HepG2 (cell line): Measurements from ENCODE around the gene ERICH6. TPM values are rescaled to one million over a fixed set of nuclear protein-coding genes. Genes with fewer than 3 reads are reported as not detected.

Source experiments
- BHLHE40 ChIP-seq: IDR thresholded peaks from 2 replicates; pipeline ENCODE4 v1.6.1; 2011; ENCODE audit warnings: low read length, improper control_type of control experiment
- GABPB1 ChIP-seq: IDR thresholded peaks from 2 replicates; pipeline ENCODE4 v1.6.1; 2016; ENCODE audit warnings: mild to moderate bottlenecking, missing genetic modification reagents, moderate library complexity, missing compliant biosample characterization
- GATAD1 ChIP-seq: IDR thresholded peaks from 2 replicates; pipeline ENCODE4 v1.6.1; 2016; ENCODE audit warnings: missing genetic modification reagents, missing compliant biosample characterization
- HNRNPL ChIP-seq: fragments of 200-400 bp; formaldehyde crosslinking; IDR thresholded peaks from 2 replicates; pipeline ENCODE4 v1.6.1; 2017; ENCODE audit warnings: mild to moderate bottlenecking, low read depth, low read length
- JUND ChIP-seq: sonication (generic); formaldehyde crosslinking; IDR thresholded peaks from 2 replicates; pipeline ENCODE4 v1.8.0; 2022; ENCODE audit warnings: mild to moderate bottlenecking, missing genetic modification reagents
- KAT8 ChIP-seq: IDR thresholded peaks from 2 replicates; pipeline ENCODE4 v1.6.1; 2016; ENCODE audit warnings: missing genetic modification reagents, missing compliant biosample characterization
- NONO ChIP-seq, 2 experiments: fragments of 450-650 bp in 1 of 2; sonication (generic) in 1 of 2; formaldehyde crosslinking in 1 of 2; IDR thresholded peaks in 1 of 2; conservative IDR thresholded peaks in 1 of 2; 2 replicates each; pipeline versions ENCODE4 v1.6.1 to v1.8.0; 2017 to 2022; ENCODE audit warnings: mild to moderate bottlenecking in 1 of 2, missing genetic modification reagents in 1 of 2, moderate library complexity in 1 of 2
- PCBP2 ChIP-seq: fragments of 200-400 bp; formaldehyde crosslinking; optimal IDR thresholded peaks from 2 replicates; pipeline ENCODE3; 2018; ENCODE audit warnings: low read length, low read depth; ENCODE audit not compliant: poor library complexity, severe bottlenecking
- ZNF225 ChIP-seq: sonication (generic); formaldehyde crosslinking; IDR thresholded peaks from 2 replicates; pipeline ENCODE4 v1.4.0; 2020; ENCODE audit warnings: mild to moderate bottlenecking, missing genetic modification reagents
- ZNF260 ChIP-seq: sonication (generic); formaldehyde crosslinking; IDR thresholded peaks from 2 replicates; pipeline ENCODE4 v1.4.0; 2020; ENCODE audit warnings: missing genetic modification reagents, low read depth, mild to moderate bottlenecking, borderline replicate concordance
- ZNF343 ChIP-seq: sonication (generic); formaldehyde crosslinking; IDR thresholded peaks from 2 replicates; pipeline ENCODE4 v1.4.0; 2020; ENCODE audit warnings: mild to moderate bottlenecking, missing genetic modification reagents
- ZNF891 ChIP-seq: sonication (generic); formaldehyde crosslinking; IDR thresholded peaks from 2 replicates; pipeline ENCODE4 v1.5.0; 2020; ENCODE audit warnings: mild to moderate bottlenecking, missing genetic modification reagents
- ZSCAN21 ChIP-seq: sonication (generic); formaldehyde crosslinking; IDR thresholded peaks from 2 replicates; pipeline ENCODE4 v1.8.0; 2022; ENCODE audit warnings: mild to moderate bottlenecking, missing genetic modification reagents, moderate library complexity, borderline replicate concordance
- polyA plus RNA-seq, 8 experiments: library from polyadenylated mRNA; depleted of rRNA in 3 of 8; stranded (reverse) in 7 of 8; unstranded in 1 of 8; fragments of >200 nt; fragmentation: Illumina TruSeq in 4 of 8; extraction: Trizol in 4 of 8; gene quantifications; 2 replicates each; pipeline versions ENCODE4 v1.2.1 to v1.2.3, GENCODE V29; 2011 to 2016; ENCODE audit warnings: low read depth in 4 of 8, missing spikeins in 1 of 8, mixed read lengths in 1 of 8; ENCODE audit not compliant: insufficient read depth in 1 of 8
- total RNA-seq, 5 experiments: library from RNA; depleted of rRNA; stranded (reverse); fragments of >200 nt; fragmentation: Illumina TruSeq; extraction: Trizol; gene quantifications; 2 replicates each; pipeline ENCODE4 v1.2.3, GENCODE V29; 2016; ENCODE audit warnings: low read depth in 1 of 5
- TF ChIP-seq, protein P1 (sequence below): sonication (generic); formaldehyde crosslinking; IDR thresholded peaks from 2 replicates; pipeline ENCODE4 v1.8.0; 2022; ENCODE audit warnings: mild to moderate bottlenecking, missing genetic modification reagents; ENCODE audit not compliant: insufficient replicate concordance
- TF ChIP-seq, protein P2 (sequence below): sonication (generic); formaldehyde crosslinking; IDR thresholded peaks from 2 replicates; pipeline ENCODE4 v1.4.0; 2020; ENCODE audit warnings: missing genetic modification reagents, borderline replicate concordance
- TF ChIP-seq, protein P3 (sequence below): sonication (generic); formaldehyde crosslinking; IDR thresholded peaks from 2 replicates; pipeline ENCODE4 v1.4.0; 2020; ENCODE audit warnings: missing genetic modification reagents
- TF ChIP-seq, protein P4 (sequence below): IDR thresholded peaks from 2 replicates; pipeline ENCODE4 v1.6.1; 2012; ENCODE audit warnings: inconsistent platforms
- TF ChIP-seq, protein P5 (sequence below): sonication (generic); formaldehyde crosslinking; IDR thresholded peaks from 2 replicates; pipeline ENCODE4 v1.8.0; 2022; ENCODE audit warnings: mild to moderate bottlenecking, missing genetic modification reagents, moderate library complexity

Gene ERICH6
- total and polyA plus RNA-seq, 2 of the 13 experiments (the other 11 are each of a cell fraction or from before 2014, with no cell fraction given): 0.03 TPM; not detected in 1

DNA sequence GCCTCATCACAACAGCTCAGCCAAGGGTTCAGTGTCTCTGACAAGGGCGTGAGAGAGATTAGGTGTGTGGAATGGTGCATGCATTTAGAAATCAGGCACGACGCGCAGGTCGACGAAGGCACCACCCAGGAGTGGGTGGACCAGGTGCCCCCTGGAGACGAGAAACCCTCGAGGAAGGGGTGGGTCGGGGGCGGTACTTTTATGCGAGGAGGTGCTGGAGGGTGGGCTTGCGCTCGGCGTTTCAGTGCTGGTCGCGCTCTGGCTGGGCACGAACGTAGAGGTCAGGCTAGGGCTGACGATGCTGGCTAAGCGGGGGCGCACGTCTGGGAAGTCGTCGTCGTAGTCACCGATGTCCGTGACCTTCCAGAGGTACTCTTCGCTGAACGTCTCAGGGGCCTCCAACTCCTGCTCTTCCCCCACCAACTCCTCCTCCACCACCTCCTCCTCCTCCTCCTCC, 393 bp downstream of the ERICH6 start (continued):
- TF ChIP-seq, protein P1, sequence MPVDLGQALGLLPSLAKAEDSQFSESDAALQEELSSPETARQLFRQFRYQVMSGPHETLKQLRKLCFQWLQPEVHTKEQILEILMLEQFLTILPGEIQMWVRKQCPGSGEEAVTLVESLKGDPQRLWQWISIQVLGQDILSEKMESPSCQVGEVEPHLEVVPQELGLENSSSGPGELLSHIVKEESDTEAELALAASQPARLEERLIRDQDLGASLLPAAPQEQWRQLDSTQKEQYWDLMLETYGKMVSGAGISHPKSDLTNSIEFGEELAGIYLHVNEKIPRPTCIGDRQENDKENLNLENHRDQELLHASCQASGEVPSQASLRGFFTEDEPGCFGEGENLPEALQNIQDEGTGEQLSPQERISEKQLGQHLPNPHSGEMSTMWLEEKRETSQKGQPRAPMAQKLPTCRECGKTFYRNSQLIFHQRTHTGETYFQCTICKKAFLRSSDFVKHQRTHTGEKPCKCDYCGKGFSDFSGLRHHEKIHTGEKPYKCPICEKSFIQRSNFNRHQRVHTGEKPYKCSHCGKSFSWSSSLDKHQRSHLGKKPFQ (CRISPR knock-in tag): peak; percentile 41
- TF ChIP-seq NONO (IDR thresholded peaks at IDR 0.05) (no peak), NONO (CRISPR knock-in tag; conservative IDR thresholded peaks at IDR 0.05) (0 out of 2 replicates have a peak, but pooled peaks have one; percentile 4), ZNF260 (CRISPR knock-in tag) (no peak), ZNF891 (CRISPR knock-in tag) (peak; percentile 50; the same call in 1 of the 2 replicates), KAT8 (CRISPR knock-in tag) (peak; percentile 7; the same call in 1 of the 2 replicates), PCBP2 (peak; percentile 33), GABPB1 (peak; percentile 12; the same call in 1 of the 2 replicates), ZSCAN21 (CRISPR knock-in tag) (peak; percentile 28; the same call in 1 of the 2 replicates), HNRNPL (0 out of 2 replicates have a peak, but pooled peaks have one; percentile 24), JUND (CRISPR knock-in tag) (0 out of 2 replicates have a peak, but pooled peaks have one; percentile 24), GATAD1 (peak; percentile 6; the same call in 1 of the 2 replicates), BHLHE40 (no peak), ZNF343 (CRISPR knock-in tag) (no peak), ZNF225 (CRISPR knock-in tag) (0 out of 2 replicates have a peak, but pooled peaks have one; percentile 14)
- TF ChIP-seq, protein P2, sequence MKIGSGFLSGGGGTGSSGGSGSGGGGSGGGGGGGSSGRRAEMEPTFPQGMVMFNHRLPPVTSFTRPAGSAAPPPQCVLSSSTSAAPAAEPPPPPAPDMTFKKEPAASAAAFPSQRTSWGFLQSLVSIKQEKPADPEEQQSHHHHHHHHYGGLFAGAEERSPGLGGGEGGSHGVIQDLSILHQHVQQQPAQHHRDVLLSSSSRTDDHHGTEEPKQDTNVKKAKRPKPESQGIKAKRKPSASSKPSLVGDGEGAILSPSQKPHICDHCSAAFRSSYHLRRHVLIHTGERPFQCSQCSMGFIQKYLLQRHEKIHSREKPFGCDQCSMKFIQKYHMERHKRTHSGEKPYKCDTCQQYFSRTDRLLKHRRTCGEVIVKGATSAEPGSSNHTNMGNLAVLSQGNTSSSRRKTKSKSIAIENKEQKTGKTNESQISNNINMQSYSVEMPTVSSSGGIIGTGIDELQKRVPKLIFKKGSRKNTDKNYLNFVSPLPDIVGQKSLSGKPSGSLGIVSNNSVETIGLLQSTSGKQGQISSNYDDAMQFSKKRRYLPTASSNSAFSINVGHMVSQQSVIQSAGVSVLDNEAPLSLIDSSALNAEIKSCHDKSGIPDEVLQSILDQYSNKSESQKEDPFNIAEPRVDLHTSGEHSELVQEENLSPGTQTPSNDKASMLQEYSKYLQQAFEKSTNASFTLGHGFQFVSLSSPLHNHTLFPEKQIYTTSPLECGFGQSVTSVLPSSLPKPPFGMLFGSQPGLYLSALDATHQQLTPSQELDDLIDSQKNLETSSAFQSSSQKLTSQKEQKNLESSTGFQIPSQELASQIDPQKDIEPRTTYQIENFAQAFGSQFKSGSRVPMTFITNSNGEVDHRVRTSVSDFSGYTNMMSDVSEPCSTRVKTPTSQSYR (CRISPR knock-in tag): 0 out of 2 replicates have a peak, but pooled peaks have one; percentile 7
- TF ChIP-seq, protein P3, sequence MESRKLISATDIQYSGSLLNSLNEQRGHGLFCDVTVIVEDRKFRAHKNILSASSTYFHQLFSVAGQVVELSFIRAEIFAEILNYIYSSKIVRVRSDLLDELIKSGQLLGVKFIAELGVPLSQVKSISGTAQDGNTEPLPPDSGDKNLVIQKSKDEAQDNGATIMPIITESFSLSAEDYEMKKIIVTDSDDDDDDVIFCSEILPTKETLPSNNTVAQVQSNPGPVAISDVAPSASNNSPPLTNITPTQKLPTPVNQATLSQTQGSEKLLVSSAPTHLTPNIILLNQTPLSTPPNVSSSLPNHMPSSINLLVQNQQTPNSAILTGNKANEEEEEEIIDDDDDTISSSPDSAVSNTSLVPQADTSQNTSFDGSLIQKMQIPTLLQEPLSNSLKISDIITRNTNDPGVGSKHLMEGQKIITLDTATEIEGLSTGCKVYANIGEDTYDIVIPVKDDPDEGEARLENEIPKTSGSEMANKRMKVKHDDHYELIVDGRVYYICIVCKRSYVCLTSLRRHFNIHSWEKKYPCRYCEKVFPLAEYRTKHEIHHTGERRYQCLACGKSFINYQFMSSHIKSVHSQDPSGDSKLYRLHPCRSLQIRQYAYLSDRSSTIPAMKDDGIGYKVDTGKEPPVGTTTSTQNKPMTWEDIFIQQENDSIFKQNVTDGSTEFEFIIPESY (CRISPR knock-in tag): peak; percentile 4; the same call in 1 of the 2 replicates
- TF ChIP-seq, protein P4, sequence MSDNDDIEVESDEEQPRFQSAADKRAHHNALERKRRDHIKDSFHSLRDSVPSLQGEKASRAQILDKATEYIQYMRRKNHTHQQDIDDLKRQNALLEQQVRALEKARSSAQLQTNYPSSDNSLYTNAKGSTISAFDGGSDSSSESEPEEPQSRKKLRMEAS: peak; percentile 39; the same call in 1 of the 2 replicates
- TF ChIP-seq, protein P5, sequence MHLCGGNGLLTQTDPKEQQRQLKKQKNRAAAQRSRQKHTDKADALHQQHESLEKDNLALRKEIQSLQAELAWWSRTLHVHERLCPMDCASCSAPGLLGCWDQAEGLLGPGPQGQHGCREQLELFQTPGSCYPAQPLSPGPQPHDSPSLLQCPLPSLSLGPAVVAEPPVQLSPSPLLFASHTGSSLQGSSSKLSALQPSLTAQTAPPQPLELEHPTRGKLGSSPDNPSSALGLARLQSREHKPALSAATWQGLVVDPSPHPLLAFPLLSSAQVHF (CRISPR knock-in tag): no peak
